H1 (cell line): ENCODE measurements around the gene PRRX2. TPM values are rescaled to one million over a fixed set of nuclear protein-coding genes. Genes with fewer than 3 reads are reported as not detected.

Source experiments
- CTCF ChIA-PET: fragments of 300-600 bp; sonication (Branson Sonifier 250); formaldehyde crosslinking; loops from one replicate; lab custom pipeline; 2021; ENCODE audit not compliant: partially characterized antibody; lab: Charles Lee
- POLR2A ChIA-PET: fragments of 300-600 bp; sonication (Branson Sonifier 250); formaldehyde crosslinking; loops from one replicate; lab custom pipeline; 2021; ENCODE audit warnings: inconsistent platforms; ENCODE audit not compliant: partially characterized antibody; lab: Charles Lee
- DNase-seq, 2 experiments: peaks; one replicate each; pipeline versions ENCODE4 v3.0.0 to v3.0.0-alpha.2; 2010 to 2022; ENCODE audit warnings: low spot score in 2 of 2, low read depth in 1 of 2, mixed read lengths in 1 of 2
- FAIRE-seq: peaks from 2 replicates; lab custom pipeline; 2011; peaks lifted over from hg19 to GRCh38; lab: Jason Lieb, UNC
- H2AFZ ChIP-seq: 2 replicates; pipeline ENCODE4 v1.8.1; 2012; ENCODE audit warnings: low read length, inconsistent platforms
- H2AK5ac ChIP-seq: 2 replicates; pipeline ENCODE4 v1.6.1; 2013; ENCODE audit warnings: low read depth, low read length
- H2BK120ac ChIP-seq: replicated peaks from 2 replicates; pipeline ENCODE3; 2013; ENCODE audit warnings: low read depth, low read length, inconsistent platforms
- H2BK12ac ChIP-seq: 2 replicates; pipeline ENCODE4 v1.6.1; 2013; ENCODE audit warnings: low read depth, low read length
- H2BK15ac ChIP-seq: 2 replicates; pipeline ENCODE4 v1.6.1; 2013; ENCODE audit warnings: low read length
- H2BK20ac ChIP-seq: 2 replicates; pipeline ENCODE4 v1.6.1; 2013; ENCODE audit warnings: low read length
- H2BK5ac ChIP-seq: 2 replicates; pipeline ENCODE4 v1.6.1; 2013; ENCODE audit warnings: low read depth, low read length
- H3K14ac ChIP-seq: 2 replicates; pipeline ENCODE4 v1.6.1; 2013; ENCODE audit warnings: inconsistent platforms; ENCODE audit not compliant: insufficient read length
- H3K18ac ChIP-seq: 2 replicates; pipeline ENCODE4 v1.6.1; 2013; ENCODE audit warnings: low read length; ENCODE audit errors: extremely low read depth
- H3K23ac ChIP-seq: 2 replicates; pipeline ENCODE4 v1.6.1; 2013; ENCODE audit warnings: inconsistent platforms; ENCODE audit not compliant: insufficient read length
- H3K23me2 ChIP-seq: 2 replicates; pipeline ENCODE4 v1.6.1; 2013; ENCODE audit warnings: low read depth, low read length
- H3K27ac ChIP-seq: 2 replicates; pipeline ENCODE4 v1.6.1; 2011; ENCODE audit warnings: low read depth, low read length, inconsistent platforms
- H3K27me3 ChIP-seq, 4 experiments: replicated peaks in 1 of 4; 1 replicate in 1 of 4; 2 replicates in 3 of 4; pipeline versions ENCODE4 v1.6.1 to v1.8.1; 2011 to 2013; ENCODE audit warnings: low read length in 3 of 4, mild to moderate bottlenecking in 3 of 4, inconsistent platforms in 2 of 4, mixed read lengths in 2 of 4, moderate library complexity in 1 of 4; ENCODE audit not compliant: control insufficient read depth in 3 of 4, insufficient read depth in 3 of 4; ENCODE audit errors: extremely low read depth in 1 of 4
- H3K36me3 ChIP-seq, 4 experiments: 2 replicates each; pipeline versions ENCODE4 v1.6.1 to v1.8.1; 2011 to 2013; ENCODE audit warnings: mild to moderate bottlenecking in 4 of 4, low read length in 3 of 4, moderate library complexity in 2 of 4, control low read depth in 1 of 4, inconsistent platforms in 1 of 4; ENCODE audit not compliant: insufficient read depth in 4 of 4, control insufficient read depth in 2 of 4
- H3K4ac ChIP-seq: replicated peaks from 2 replicates; pipeline ENCODE3; 2013; ENCODE audit warnings: low read length, low read depth, mixed read lengths, inconsistent platforms; ENCODE audit not compliant: insufficient read length
- H3K4me1 ChIP-seq, 4 experiments: replicated peaks in 1 of 4; 1 replicate in 1 of 4; 2 replicates in 3 of 4; pipeline versions ENCODE4 v1.6.1 to v1.8.1; 2011 to 2013; ENCODE audit warnings: low read length in 3 of 4, inconsistent platforms in 2 of 4, mixed read lengths in 1 of 4; ENCODE audit not compliant: insufficient read depth in 4 of 4, control insufficient read depth in 3 of 4
- H3K4me2 ChIP-seq, 2 experiments: 2 replicates each; pipeline versions ENCODE4 v1.6.1 to v1.8.1; 2011 to 2013; ENCODE audit warnings: low read depth in 2 of 2, low read length in 2 of 2, control low read depth in 1 of 2, inconsistent platforms in 1 of 2, mild to moderate bottlenecking in 1 of 2; ENCODE audit not compliant: insufficient read depth in 1 of 2
- H3K4me3 ChIP-seq, 4 experiments: fragments of 200-600, 300-600 bp in 1 of 4; sonication (generic), shearing (Covaris generic), sonication (Bioruptor Twin) in 1 of 4; 2 replicates each; pipeline versions ENCODE4 v1.5.1 to v1.8.1; 2011 to 2016; ENCODE audit warnings: low read length in 4 of 4, low read depth in 3 of 4, control low read depth in 2 of 4, inconsistent platforms in 2 of 4, mild to moderate bottlenecking in 2 of 4, mixed read lengths in 1 of 4, moderate library complexity in 1 of 4; ENCODE audit not compliant: insufficient read depth in 2 of 4; ENCODE audit errors: extremely low read depth in 1 of 4
- H3K56ac ChIP-seq: replicated peaks from 2 replicates; pipeline ENCODE3; 2013; ENCODE audit warnings: low read depth, mild to moderate bottlenecking, mixed read lengths, low read length, inconsistent platforms; ENCODE audit not compliant: insufficient read length
- H3K79me1 ChIP-seq: 2 replicates; pipeline ENCODE4 v1.6.1; 2013; ENCODE audit warnings: low read depth, low read length, control low read depth
- H3K79me2 ChIP-seq, 2 experiments: 2 replicates each; pipeline versions ENCODE4 v1.6.1 to v1.8.1; 2012 to 2013; ENCODE audit warnings: low read length in 2 of 2, mild to moderate bottlenecking in 2 of 2, inconsistent platforms in 1 of 2; ENCODE audit not compliant: insufficient read depth in 2 of 2, control insufficient read depth in 1 of 2
- H3K9ac ChIP-seq, 4 experiments: replicated peaks in 1 of 4; 1 replicate in 1 of 4; 2 replicates in 3 of 4; pipeline versions ENCODE4 v1.6.1 to v1.8.1; 2011 to 2013; ENCODE audit warnings: low read depth in 3 of 4, low read length in 3 of 4, control low read depth in 2 of 4, mild to moderate bottlenecking in 2 of 4, moderate library complexity in 2 of 4, inconsistent platforms in 1 of 4; ENCODE audit errors: extremely low read depth in 1 of 4
- H3K9me3 ChIP-seq, 2 experiments: 2 replicates each; pipeline versions ENCODE4 v1.6.1 to v1.8.1; 2012 to 2013; ENCODE audit warnings: mild to moderate bottlenecking in 2 of 2, moderate library complexity in 2 of 2, control low read depth in 1 of 2, inconsistent platforms in 1 of 2, low read depth in 1 of 2, low read length in 1 of 2, mixed read lengths in 1 of 2; ENCODE audit not compliant: insufficient read depth in 2 of 2
- H4K20me1 ChIP-seq, 2 experiments: replicated peaks in 1 of 2; 2 replicates each; pipeline versions ENCODE3 to v1.8.1; 2011 to 2013; ENCODE audit warnings: inconsistent platforms in 2 of 2, low read length in 2 of 2, mild to moderate bottlenecking in 1 of 2; ENCODE audit not compliant: insufficient read depth in 2 of 2, control insufficient read depth in 1 of 2
- H4K5ac ChIP-seq: 2 replicates; pipeline ENCODE4 v1.6.1; 2013; ENCODE audit warnings: low read length, low read depth, mixed read lengths, inconsistent platforms; ENCODE audit not compliant: insufficient read length
- H4K8ac ChIP-seq: 2 replicates; pipeline ENCODE4 v1.8.0; 2013; ENCODE audit warnings: mild to moderate bottlenecking, moderate library complexity, low read length, inconsistent platforms; ENCODE audit not compliant: insufficient read depth; ENCODE audit errors: extremely low read depth
- H4K91ac ChIP-seq: replicated peaks from 2 replicates; pipeline ENCODE3; 2013; ENCODE audit warnings: low read length, mixed read lengths, inconsistent platforms; ENCODE audit not compliant: insufficient read length
- CREB1 ChIP-seq: IDR thresholded peaks from 2 replicates; pipeline ENCODE4 v1.6.1; 2012; ENCODE audit warnings: inconsistent platforms
- WGBS, 2 experiments: shearing (Covaris generic) in 1 of 2; methylation state at CpG; one replicate each; pipeline versions ENCODE4 v1.1.6 to v1.1.7; 2013 to 2015; ENCODE audit warnings: low lambda C conversion rate in 2 of 2, mixed read lengths in 2 of 2, inconsistent platforms in 1 of 2, low coverage in 1 of 2, missing lambda C conversion rate in 1 of 2; ENCODE audit not compliant: insufficient replicate concordance in 2 of 2, insufficient coverage in 1 of 2, insufficient read length in 1 of 2; ENCODE audit errors: extremely low coverage in 1 of 2, missing lambda C conversion rate in 1 of 2; 5-methylcytosine and 5-hydroxymethylcytosine counted together
- polyA plus RNA-seq, 7 experiments: library from polyadenylated mRNA; depleted of rRNA in 3 of 7; stranded (reverse) in 5 of 7; unstranded in 2 of 7; fragments of >200 nt in 5 of 7; fragments of 200-250 nt in 2 of 7; gene quantifications; 1 replicate in 5 of 7; 2 replicates in 1 of 7; 4 replicates in 1 of 7; pipeline versions ENCODE4 v1.2.1 to v1.2.3, GENCODE V29; 2011 to 2013; ENCODE audit warnings: missing spikeins in 2 of 7, mixed read lengths in 2 of 7
- total RNA-seq: library from RNA; stranded (reverse); fragmentation: NEBNext Ultra II Directional; extraction: Animal tissue kit (Norgen Biotek cat#: 25700); gene quantifications from 2 replicates; pipeline ENCODE4 v1.2.1, GENCODE V29; 2021

PRRX2 gene
- total and polyA plus RNA-seq, 2 of the 8 experiments (the other 6 are each of a cell fraction or from before 2014, with no cell fraction given): 5.8 to 9.2 TPM

GRCh38 chr9:129709438-129710168 lies 44.2 kb downstream of the PRRX2 start:
- Histone ChIP-seq H3K18ac (no peak overlapping the region), H3K9ac (no peak overlapping the region), H3K14ac (no peak overlapping the region), H3K79me1 (no peaks in the 10 kb centered on the region), H4K8ac (no peak overlapping the region; the same call in 1 of the 2 replicates), H2BK12ac (no peak overlapping the region), H3K4ac (no peak overlapping the region), H2BK5ac (no peak overlapping the region), H2AK5ac (no peak overlapping the region), H3K9me3 (no peaks in the 10 kb centered on the region), H4K5ac (no peak overlapping the region), H3K23me2 (no peaks in the 10 kb centered on the region), H3K4me2 (no peak overlapping the region), H2BK15ac (peak overlapping the region; percentile 72; the same call in 1 of the 2 replicates), H3K79me2 (no peaks in the 10 kb centered on the region), H3K4me3 (no peak overlapping the region), H3K27ac (no peak overlapping the region), H3K56ac (no peak overlapping the region), H3K4me1 (peaks cover 0 to 13% (median 0%) of the 10 kb centered on the region in 4 experiments; a peak in 2 of 7 replicates), H4K20me1 (no peaks in the 10 kb centered on the region), H2BK20ac (no peak overlapping the region), H2AFZ (no peak overlapping the region), H2BK120ac (no peak overlapping the region), H4K91ac (no peak overlapping the region), H3K23ac (no peak overlapping the region), H3K27me3 (no peaks in the 10 kb centered on the region), H3K36me3 (no peaks in the 10 kb centered on the region)
- WGBS, 2 experiments: 81% methylated on average over 17 of the region's 17 CpGs; no CpG with 5 or more reads in 1 of the 2 experiments
- POLR2A ChIA-PET: interaction anchor here (0.7 kb wide), 1 partner anchor 11 kb away, joined by 3 read pairs; no protein-coding TSS in a partner anchor
- DNase-seq: no peak
- no peak for FAIRE-seq
- CTCF ChIA-PET: interaction anchor here (0.7 to 3.0 kb wide), 5 partner anchors 8 to 68 kb away, joined by 3 to 20 read pairs (median 6); no protein-coding TSS in a partner anchor
- TF ChIP-seq CREB1: no peak
